Hepatocyte (in vitro differentiated cells): ENCODE data around the gene CAPN7. TPM values are rescaled to one million over a fixed set of nuclear protein-coding genes. Genes with fewer than 3 reads are reported as not detected.

Source experiments
- DNase-seq: peaks from one replicate; pipeline ENCODE4 v3.0.0-alpha.2; 2016; ENCODE audit warnings: low spot score
- H2AFZ ChIP-seq: fragments of 200-600 bp; sonication (generic); 2 replicates; pipeline ENCODE4 v1.6.0; 2016; ENCODE audit warnings: antibody characterized with exemption, mild to moderate bottlenecking
- H3K27ac ChIP-seq: fragments of 200-600 bp; sonication (generic); 2 replicates; pipeline ENCODE4 v1.5.1; 2016; ENCODE audit warnings: mild to moderate bottlenecking
- H3K27me3 ChIP-seq: fragments of 200-600 bp; sonication (generic); 2 replicates; pipeline ENCODE4 v1.6.1; 2016
- H3K36me3 ChIP-seq: fragments of 200-600 bp; sonication (generic); replicated peaks from 2 replicates; pipeline ENCODE4 v1.5.1; 2016; ENCODE audit warnings: low read depth; ENCODE audit not compliant: insufficient read depth
- H3K4me1 ChIP-seq: fragments of 200-600 bp; sonication (generic); 2 replicates; pipeline ENCODE4 v1.5.1; 2016; ENCODE audit warnings: mild to moderate bottlenecking, moderate library complexity; ENCODE audit not compliant: insufficient read depth
- H3K4me2 ChIP-seq: fragments of 200-600 bp; sonication (generic); 2 replicates; pipeline ENCODE4 v1.6.0; 2016
- H3K4me3 ChIP-seq: fragments of 200-600 bp; sonication (generic); 2 replicates; pipeline ENCODE4 v1.5.1; 2016; ENCODE audit warnings: mild to moderate bottlenecking
- H3K79me2 ChIP-seq: fragments of 200-600 bp; sonication (generic); 2 replicates; pipeline ENCODE4 v1.6.0; 2017; ENCODE audit warnings: mild to moderate bottlenecking
- H3K9me2 ChIP-seq: fragments of 200-600 bp; sonication (generic); replicated peaks from 2 replicates; pipeline ENCODE4 v1.6.0; 2017; ENCODE audit warnings: mild to moderate bottlenecking; ENCODE audit not compliant: insufficient read depth
- H3K9me3 ChIP-seq: fragments of 200-600 bp; sonication (generic); 2 replicates; pipeline ENCODE4 v1.5.1; 2016; ENCODE audit warnings: low read depth, mild to moderate bottlenecking
- H4K20me1 ChIP-seq: fragments of 200-600 bp; sonication (generic); 2 replicates; pipeline ENCODE4 v1.6.0; 2016; ENCODE audit warnings: mild to moderate bottlenecking; ENCODE audit not compliant: insufficient read depth, poor library complexity, severe bottlenecking
- EZH2 ChIP-seq: fragments of 200-600 bp; sonication (generic); IDR thresholded peaks from 2 replicates; pipeline ENCODE4 v1.6.1; 2016; ENCODE audit warnings: antibody characterized with exemption, mild to moderate bottlenecking, borderline replicate concordance
- EZH2phosphoT487 ChIP-seq: fragments of 200-600 bp; sonication (generic); IDR thresholded peaks from one replicate; pipeline ENCODE4 v1.6.1; 2018; ENCODE audit warnings: antibody characterized with exemption, mild to moderate bottlenecking, low read depth, moderate library complexity; ENCODE audit not compliant: unreplicated experiment, severe bottlenecking
- WGBS: methylation state at CpG from one replicate; pipeline ENCODE4 v1.1.6; 2016; ENCODE audit warnings: low lambda C conversion rate; ENCODE audit errors: missing lambda C conversion rate; 5-methylcytosine and 5-hydroxymethylcytosine counted together
- polyA plus RNA-seq: library from polyadenylated mRNA; unstranded; fragments of >200 nt; fragmentation: Nextera tagmentation; extraction: Ambion mirVana; gene quantifications from 2 replicates; pipeline ENCODE4 v1.2.1, GENCODE V29; 2016
- total RNA-seq: library from RNA; depleted of rRNA; stranded (reverse); fragments of >200 nt; gene quantifications from 2 replicates; pipeline ENCODE4 v1.2.3, GENCODE V29; 2014
- TF ChIP-seq, protein P1 (sequence below): fragments of 200-600 bp; sonication (generic); IDR thresholded peaks from 2 replicates; pipeline ENCODE4 v1.5.1; 2016; ENCODE audit warnings: antibody characterized with exemption, mild to moderate bottlenecking; ENCODE audit not compliant: poor library complexity

Gene CAPN7
- total and polyA plus RNA-seq, 2 experiments from 2014 or later: 21.6 to 60.3 TPM

- no peak overlapping the region for H2AFZ ChIP-seq
- no peaks in the 10 kb centered on the region for H3K79me2 ChIP-seq
- no peak overlapping the region for H3K4me3 ChIP-seq
- H3K27me3 ChIP-seq: no peaks in the 10 kb centered on the region
- no peaks in the 10 kb centered on the region for H3K9me2 ChIP-seq
- H3K36me3 ChIP-seq: no peaks in the 10 kb centered on the region
- no peak for TF ChIP-seq EZH2phosphoT487
- no peak for TF ChIP-seq EZH2
- TF ChIP-seq, protein P1, sequence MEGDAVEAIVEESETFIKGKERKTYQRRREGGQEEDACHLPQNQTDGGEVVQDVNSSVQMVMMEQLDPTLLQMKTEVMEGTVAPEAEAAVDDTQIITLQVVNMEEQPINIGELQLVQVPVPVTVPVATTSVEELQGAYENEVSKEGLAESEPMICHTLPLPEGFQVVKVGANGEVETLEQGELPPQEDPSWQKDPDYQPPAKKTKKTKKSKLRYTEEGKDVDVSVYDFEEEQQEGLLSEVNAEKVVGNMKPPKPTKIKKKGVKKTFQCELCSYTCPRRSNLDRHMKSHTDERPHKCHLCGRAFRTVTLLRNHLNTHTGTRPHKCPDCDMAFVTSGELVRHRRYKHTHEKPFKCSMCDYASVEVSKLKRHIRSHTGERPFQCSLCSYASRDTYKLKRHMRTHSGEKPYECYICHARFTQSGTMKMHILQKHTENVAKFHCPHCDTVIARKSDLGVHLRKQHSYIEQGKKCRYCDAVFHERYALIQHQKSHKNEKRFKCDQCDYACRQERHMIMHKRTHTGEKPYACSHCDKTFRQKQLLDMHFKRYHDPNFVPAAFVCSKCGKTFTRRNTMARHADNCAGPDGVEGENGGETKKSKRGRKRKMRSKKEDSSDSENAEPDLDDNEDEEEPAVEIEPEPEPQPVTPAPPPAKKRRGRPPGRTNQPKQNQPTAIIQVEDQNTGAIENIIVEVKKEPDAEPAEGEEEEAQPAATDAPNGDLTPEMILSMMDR: no peak
- no peak overlapping the region for H3K4me2 ChIP-seq
- no peak overlapping the region for H3K27ac ChIP-seq
- 90% methylated on average over 10 of the region's 10 CpGs for WGBS
- DNase-seq: no peak
- no peaks in the 10 kb centered on the region for H3K4me1 ChIP-seq
- H4K20me1 ChIP-seq: no peaks in the 10 kb centered on the region
- H3K9me3 ChIP-seq: no peaks in the 10 kb centered on the region
Observed at GRCh38 chr3:15199493-15200105, 6.4 kb upstream of the CAPN7 start.

- no peak overlapping the region for H2AFZ ChIP-seq
- no peaks in the 10 kb centered on the region for H3K27me3 ChIP-seq
- TF ChIP-seq EZH2 (no peak), EZH2phosphoT487 (no peak)
- TF ChIP-seq, protein P1: no peak
- peaks cover 8% of the 10 kb centered on the region for H3K4me1 ChIP-seq
- H3K36me3 ChIP-seq: no peaks in the 10 kb centered on the region
- no peaks in the 10 kb centered on the region for H3K9me3 ChIP-seq
- H3K4me3 ChIP-seq: no peak overlapping the region
- H4K20me1 ChIP-seq: peaks cover 22% of the 10 kb centered on the region
- peaks cover 29% of the 10 kb centered on the region for H3K79me2 ChIP-seq
- H3K4me2 ChIP-seq: no peak overlapping the region
- DNase-seq: peak; percentile 23
- no peaks in the 10 kb centered on the region for H3K9me2 ChIP-seq
- no peak overlapping the region for H3K27ac ChIP-seq
- WGBS: 51% methylated on average over 3 of the region's 3 CpGs
Observed at GRCh38 chr3:15204005-15204404, 2.0 kb upstream of the CAPN7 start.

DNA sequence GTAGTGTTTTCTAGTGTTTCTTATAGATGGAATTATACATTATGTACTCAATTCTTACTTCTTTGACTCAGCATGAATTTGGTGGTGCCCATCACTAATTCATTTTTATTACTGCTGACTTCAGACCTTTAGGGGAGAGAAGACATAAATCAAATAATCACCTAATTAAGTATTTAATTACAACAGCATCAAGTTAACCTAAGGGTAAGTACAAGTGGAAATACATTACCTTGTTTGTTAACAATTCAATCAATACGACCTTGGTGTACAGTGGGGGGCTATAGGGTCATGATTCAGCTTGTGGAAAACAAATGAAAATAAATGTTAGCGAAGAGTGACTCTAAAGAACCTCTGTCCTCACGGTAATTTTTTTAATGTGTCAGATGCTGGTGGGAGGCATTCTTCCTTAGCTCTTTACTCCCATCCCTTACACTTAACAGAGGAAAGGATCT, 538 bp upstream of the CAPN7 start:
- 5% methylated on average over 3 of the region's 3 CpGs for WGBS
- peaks cover 37% of the 10 kb centered on the region for H4K20me1 ChIP-seq
- peak overlapping the region; percentile 77 for H3K4me2 ChIP-seq
- H3K9me2 ChIP-seq: no peaks in the 10 kb centered on the region
- peak overlapping the region; percentile 30 for H3K4me3 ChIP-seq
- H3K36me3 ChIP-seq: no peaks in the 10 kb centered on the region
- H3K27me3 ChIP-seq: no peaks in the 10 kb centered on the region
- peak overlapping the region; percentile 75 for H2AFZ ChIP-seq
- H3K4me1 ChIP-seq: peaks cover 8% of the 10 kb centered on the region
- no peaks in the 10 kb centered on the region for H3K9me3 ChIP-seq
- H3K27ac ChIP-seq: peak overlapping the region; percentile 80
- DNase-seq: no peak
- TF ChIP-seq EZH2 (no peak), EZH2phosphoT487 (no peak)
- TF ChIP-seq, protein P1: no peak
- peaks cover 44% of the 10 kb centered on the region for H3K79me2 ChIP-seq
